B cell (primary cell): Measurements from ENCODE around the gene TULP1. TPM values are rescaled to one million over a fixed set of nuclear protein-coding genes. Genes with fewer than 3 reads are reported as not detected.

Experiments
- ATAC-seq: fragments of 200-7000 bp; cut with Tn5 transposase; one replicate; pipeline ENCODE4 v1.10.0; 2021; ENCODE audit warnings: low read depth, mild to moderate bottlenecking, moderate number of reproducible peaks, moderate library complexity
- CTCF ChIA-PET: fragments of 350-600 bp; sonication (Branson Sonifier 250); formaldehyde crosslinking; loops from one replicate; lab custom pipeline; 2021; ENCODE audit warnings: antibody characterized with exemption, inconsistent platforms; lab: Charles Lee
- POLR2A ChIA-PET: fragments of 350-600 bp; sonication (Branson Sonifier 250); formaldehyde crosslinking; loops from one replicate; lab custom pipeline; 2021; ENCODE audit warnings: antibody characterized with exemption; lab: Charles Lee
- DNase-seq: peaks from one replicate; pipeline ENCODE4 v3.0.0; 2013
- H2AFZ ChIP-seq: 2 replicates; pipeline ENCODE4 v1.6.1; 2012; ENCODE audit warnings: mild to moderate bottlenecking, low read depth, low read length; ENCODE audit not compliant: insufficient read depth, poor library complexity, severe bottlenecking
- H3K27ac ChIP-seq, 2 donors: 1 replicate in 1 of 2; 2 replicates in 1 of 2; pipeline ENCODE4 v1.5.1; 2012 to 2013; ENCODE audit warnings: low read length in 2 of 2, mild to moderate bottlenecking in 2 of 2, moderate library complexity in 1 of 2
- H3K27me3 ChIP-seq, 4 experiments: fragments of 200-600 bp in 1 of 4; sonication (generic) in 1 of 4; replicated peaks in 1 of 4; 1 replicate in 2 of 4; 2 replicates in 2 of 4; pipeline versions ENCODE4 v1.6.1 to v1.7.0; 2013 to 2016; ENCODE audit warnings: low read length in 3 of 4, mild to moderate bottlenecking in 2 of 4, mixed read lengths in 1 of 4, moderate library complexity in 1 of 4; ENCODE audit not compliant: insufficient read depth in 4 of 4, control insufficient read depth in 3 of 4; ENCODE audit errors: control extremely low read depth in 1 of 4
- H3K36me3 ChIP-seq, 2 experiments: replicated peaks in 1 of 2; 1 replicate in 1 of 2; 2 replicates in 1 of 2; pipeline versions ENCODE4 v1.6.1 to v1.7.1; 2013; ENCODE audit warnings: low read length in 1 of 2; ENCODE audit not compliant: insufficient read depth in 2 of 2, control insufficient read depth in 1 of 2; ENCODE audit errors: control extremely low read depth in 1 of 2, extremely low read depth in 1 of 2
- H3K4me1 ChIP-seq, 2 donors: fragments of 200-600 bp in 1 of 2; sonication (generic) in 1 of 2; 1 replicate in 1 of 2; 2 replicates in 1 of 2; pipeline versions ENCODE4 v1.5.1 to v1.6.1; 2013 to 2017; ENCODE audit warnings: low read length in 2 of 2; ENCODE audit not compliant: control insufficient read depth in 2 of 2, insufficient read depth in 2 of 2
- H3K4me2 ChIP-seq: replicated peaks from 2 replicates; pipeline ENCODE3; 2012; ENCODE audit warnings: mild to moderate bottlenecking, low read depth, low read length; ENCODE audit not compliant: poor library complexity, severe bottlenecking
- H3K4me3 ChIP-seq, 5 experiments: fragments of 200-600 bp in 1 of 5; sonication (generic) in 1 of 5; 1 replicate in 3 of 5; 2 replicates in 2 of 5; pipeline versions ENCODE4 v1.5.1 to v1.7.0; 2011 to 2016; ENCODE audit warnings: low read length in 4 of 5, mild to moderate bottlenecking in 4 of 5, low read depth in 2 of 5, control low read depth in 1 of 5, moderate library complexity in 1 of 5; ENCODE audit not compliant: insufficient read depth in 1 of 5; ENCODE audit errors: control extremely low read depth in 1 of 5, extremely low read depth in 1 of 5
- H3K79me2 ChIP-seq: fragments of 200-600 bp; sonication (generic); one replicate; pipeline ENCODE4 v1.6.0; 2016; ENCODE audit warnings: low read length; ENCODE audit not compliant: control insufficient read depth, insufficient read depth
- H3K9ac ChIP-seq: fragments of 200-600 bp; sonication (generic); 2 replicates; pipeline ENCODE4 v1.6.1; 2017; ENCODE audit warnings: mild to moderate bottlenecking, low read length, moderate library complexity
- H3K9me3 ChIP-seq, 3 donors: one replicate each; pipeline versions ENCODE4 v1.6.1 to v1.7.1; 2013; ENCODE audit warnings: low read length in 2 of 3; ENCODE audit not compliant: control insufficient read depth in 2 of 3, insufficient read depth in 1 of 3; ENCODE audit errors: control extremely low read depth in 1 of 3
- H4K20me1 ChIP-seq: 2 replicates; pipeline ENCODE4 v1.6.0; 2012; ENCODE audit warnings: mild to moderate bottlenecking, low read length; ENCODE audit not compliant: insufficient read depth, control insufficient read depth, poor library complexity, severe bottlenecking
- H3K27ac Mint-ChIP-seq: one replicate; pipeline ENCODE4 v1.8.0; 2021; ENCODE audit warnings: mixed read lengths
- H3K27me3 Mint-ChIP-seq: one replicate; pipeline ENCODE4 v1.8.0; 2021; ENCODE audit warnings: mixed read lengths
- H3K4me1 Mint-ChIP-seq: one replicate; pipeline ENCODE4 v1.8.0; 2021; ENCODE audit warnings: mixed read lengths
- H3K4me3 Mint-ChIP-seq: one replicate; pipeline ENCODE4 v1.8.0; 2021; ENCODE audit warnings: mixed read lengths
- H3K9me3 Mint-ChIP-seq: one replicate; pipeline ENCODE4 v1.8.0; 2022; ENCODE audit warnings: mixed read lengths; ENCODE audit not compliant: insufficient read depth
- CTCF ChIP-seq: fragments of 200-600 bp; IDR thresholded peaks from one replicate; pipeline ENCODE4 v1.8.0; 2022; ENCODE audit warnings: antibody characterized with exemption, mild to moderate bottlenecking
- EZH2 ChIP-seq: IDR thresholded peaks from 2 replicates; pipeline ENCODE4 v1.6.1; 2012; ENCODE audit warnings: borderline replicate concordance, low read depth, mild to moderate bottlenecking, moderate library complexity, low read length; ENCODE audit not compliant: insufficient read depth, poor library complexity, severe bottlenecking
- WGBS: methylation state at CpG from one replicate; pipeline ENCODE4 v1.1.5; 2013; ENCODE audit warnings: missing lambda C conversion rate; ENCODE audit not compliant: insufficient coverage; 5-methylcytosine and 5-hydroxymethylcytosine counted together
- intact Hi-C: fragments of 100-400 bp; cut with micrococcal nuclease; formaldehyde crosslinking; loops from one replicate; pipeline ENCODE4 v1.10.0; 2022
- polyA plus RNA-seq: library from polyadenylated mRNA; depleted of rRNA; stranded (reverse); fragments of >200 nt; gene quantifications from 2 replicates; pipeline ENCODE4 v1.2.3, GENCODE V29; 2012
- total RNA-seq, 2 donors: library from RNA; stranded (reverse); fragments of 120-200 nt in 1 of 2; gene quantifications; 1 replicate in 1 of 2; 2 replicates in 1 of 2; pipeline versions ENCODE4 v1.2.3 to v1.2.4, GENCODE V29; 2013 to 2022

TULP1 gene
- total and polyA plus RNA-seq, 2 donors (not counting 1 experiment from before 2014, with no cell fraction given), result not detected

- H3K9me3 ChIP-seq, result no peaks in the 10 kb centered on the region
- Mint-ChIP-seq H3K27ac (no peak overlapping the region), H3K4me1 (peaks cover 11% of the 10 kb centered on the region), H3K4me3 (no peak overlapping the region), H3K27me3 (peaks cover 18% of the 10 kb centered on the region), H3K9me3 (no peaks in the 10 kb centered on the region)
- H3K27me3 ChIP-seq, result peaks cover 0 to 7% (median 3%) of the 10 kb centered on the region in 4 experiments
- ATAC-seq, result no peak
- no peak overlapping the region for H3K4me3 ChIP-seq
- H3K79me2 ChIP-seq, result no peaks in the 10 kb centered on the region
- TF ChIP-seq EZH2 (no peak), CTCF (no peak)
- POLR2A ChIA-PET, result no interaction called here
- H3K27ac ChIP-seq, result no peak overlapping the region
- H3K4me2 ChIP-seq, result no peak overlapping the region
- intact Hi-C loops, result no loop called here
- H3K36me3 ChIP-seq, result no peaks in the 10 kb centered on the region
- no peaks in the 10 kb centered on the region for H4K20me1 ChIP-seq
- no peak for DNase-seq
- H2AFZ ChIP-seq, result no peak overlapping the region
- no peak overlapping the region for H3K9ac ChIP-seq
- CTCF ChIA-PET, result no interaction called here
- peaks cover 5 to 10% of the 10 kb centered on the region in 2 donors for H3K4me1 ChIP-seq
- WGBS, result no CpG with 5 or more reads among the region's 7 CpGs
Observed at GRCh38 chr6:35492258-35492973, 20.3 kb downstream of the TULP1 start.

GRCh38 chr6:35491558-35492257 lies 21.0 kb downstream of the TULP1 start:
- no peak overlapping the region for H3K4me2 ChIP-seq
- H3K27ac Mint-ChIP-seq, result no peak overlapping the region
- no peaks in the 10 kb centered on the region for H3K9me3 Mint-ChIP-seq
- no peaks in the 10 kb centered on the region for H3K9me3 ChIP-seq
- H3K27ac ChIP-seq, result no peak overlapping the region
- H3K27me3 Mint-ChIP-seq, result peaks cover 18% of the 10 kb centered on the region
- no peak overlapping the region for H3K4me3 ChIP-seq
- peaks cover 11% of the 10 kb centered on the region for H3K4me1 Mint-ChIP-seq
- intact Hi-C loops, result no loop called here
- DNase-seq (no peak), ATAC-seq (no peak)
- no peaks in the 10 kb centered on the region for H3K36me3 ChIP-seq
- H3K79me2 ChIP-seq, result no peaks in the 10 kb centered on the region
- 32% methylated on average over 3 of the region's 5 CpGs for WGBS
- H3K27me3 ChIP-seq, result peaks cover 0 to 7% (median 3%) of the 10 kb centered on the region in 4 experiments
- TF ChIP-seq EZH2 (no peak), CTCF (no peak)
- H3K4me3 Mint-ChIP-seq, result no peak overlapping the region
- H2AFZ ChIP-seq, result no peak overlapping the region
- H3K9ac ChIP-seq, result no peak overlapping the region
- ChIA-PET POLR2A (no interaction called here), CTCF (no interaction called here)
- peaks cover 5 to 10% of the 10 kb centered on the region in 2 donors for H3K4me1 ChIP-seq
- no peaks in the 10 kb centered on the region for H4K20me1 ChIP-seq
